ENCODE results near the gene AARS2.

The AARS2 gene

GRCh38 chr6:44260011-44260410 lies 53.1 kb downstream of the AARS2 start:
- no peak for DNase-seq

- no peak for DNase-seq
Observed at GRCh38 chr6:44258921-44259320, 54.2 kb downstream of the AARS2 start.

GRCh38 chr6:44258325-44258863 lies 54.8 kb downstream of the AARS2 start:
- no peak for DNase-seq

GRCh38 chr6:44257753-44258324 lies 55.3 kb downstream of the AARS2 start:
- no peak for DNase-seq

- peak; percentile 51 to 82 for DNase-seq
Observed at GRCh38 chr6:44257025-44257752, 56.0 kb downstream of the AARS2 start, which contains the start of gene SLC35B2. Gene SLC35B2, minus strand, starts transcription at chr6:44257528. Its CDS starts 118 bp downstream, at chr6:44257410.

GRCh38 chr6:44256775-44257024 lies 56.4 kb downstream of the AARS2 start:
- DNase-seq, result no peak

GRCh38 chr6:44255871-44256774 lies 57.0 kb downstream of the AARS2 start:
- no peak for DNase-seq

GRCh38 chr6:44255105-44255808 lies 57.9 kb downstream of the AARS2 start:
- DNase-seq, result no peak

- DNase-seq, result no peak
Observed at GRCh38 chr6:44254191-44255104, 58.7 kb downstream of the AARS2 start.

- DNase-seq, result peak; percentile 26 to 50
Observed at GRCh38 chr6:44253307-44254101, 59.6 kb downstream of the AARS2 start.

GRCh38 chr6:44251576-44252524 lies 61.3 kb downstream of the AARS2 start:
- no peak for DNase-seq

GRCh38 chr6:44250718-44251123 lies 62.4 kb downstream of the AARS2 start:
- DNase-seq, result no peak

- no peak for DNase-seq
Observed at GRCh38 chr6:44250067-44250717, 63.0 kb downstream of the AARS2 start.

All from SW 1271 (cell line).